SH-SY5Y (cell line): ENCODE data around the gene DEAF1.

ENCODE experiments used
- GATA2 ChIP-seq: IDR thresholded peaks from 2 replicates; pipeline ENCODE4 v1.6.1; 2011; ENCODE audit warnings: mild to moderate bottlenecking, low read depth, low read length
- GATA3 ChIP-seq: IDR thresholded peaks from 2 replicates; pipeline ENCODE4 v1.6.1; 2011; ENCODE audit warnings: low read depth, mild to moderate bottlenecking, low read length, moderate library complexity

DNA sequence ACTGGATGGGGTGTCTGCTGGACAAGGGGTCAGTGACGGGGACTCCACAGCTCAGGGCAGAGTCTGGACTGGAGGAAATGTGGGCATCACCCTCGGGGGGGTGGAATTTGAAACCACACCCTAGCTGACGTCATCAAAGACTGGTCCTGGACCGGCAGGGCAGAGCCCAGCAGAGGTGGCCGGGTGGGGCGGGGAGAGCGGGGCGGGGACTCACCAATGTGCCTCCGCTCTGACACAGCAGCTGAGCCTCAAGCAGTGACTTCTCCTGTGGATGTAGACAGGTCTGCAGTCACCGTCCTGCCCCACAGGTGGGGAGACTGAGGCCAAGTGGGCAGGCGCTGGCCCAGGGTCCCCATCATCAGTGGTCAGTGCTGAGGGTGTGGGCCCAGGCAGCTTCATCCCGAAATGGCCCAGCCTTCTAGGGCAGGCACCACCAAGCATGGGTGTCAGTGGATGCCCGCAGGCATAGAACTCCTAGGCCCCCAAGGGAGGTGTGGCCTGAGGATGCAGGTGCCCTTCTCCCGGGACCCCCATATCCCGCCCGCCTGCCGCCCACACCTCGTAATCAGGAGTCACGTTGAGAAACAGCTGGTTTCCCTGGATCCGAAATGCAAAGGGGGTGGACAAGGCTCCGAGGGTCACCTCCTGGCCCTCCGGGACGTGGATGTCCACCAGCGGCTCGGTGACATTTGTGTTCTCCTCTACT, 70.9 kb downstream of the DEAF1 start:
- no peak for TF ChIP-seq GATA3
- no peak for TF ChIP-seq GATA2
